NT2/D1 (cell line): Measurements from ENCODE around the gene AKAP13.

Experiments used
- DNase-seq: peaks from one replicate; pipeline ENCODE4 v3.0.0-alpha.2; 2011; ENCODE audit warnings: low read depth, low spot score
- H3K27me3 ChIP-seq: 2 replicates; pipeline ENCODE4 v1.6.0; 2011; ENCODE audit warnings: mild to moderate bottlenecking; ENCODE audit not compliant: insufficient read length, insufficient read depth
- H3K36me3 ChIP-seq: 2 replicates; pipeline ENCODE4 v1.6.1; 2011; ENCODE audit warnings: mild to moderate bottlenecking, low read length, mixed read lengths; ENCODE audit not compliant: insufficient read depth, insufficient read length
- H3K4me1 ChIP-seq: 2 replicates; pipeline ENCODE4 v1.5.1; 2011; ENCODE audit not compliant: insufficient read depth, insufficient read length
- H3K4me3 ChIP-seq: 2 replicates; pipeline ENCODE4 v1.5.1; 2011; ENCODE audit warnings: low read depth; ENCODE audit not compliant: insufficient read length
- H3K9ac ChIP-seq: 2 replicates; pipeline ENCODE4 v1.6.0; 2011; ENCODE audit warnings: low read depth; ENCODE audit not compliant: insufficient read length
- H3K9me3 ChIP-seq: 2 replicates; pipeline ENCODE4 v1.5.1; 2011; ENCODE audit warnings: mild to moderate bottlenecking, low read length; ENCODE audit not compliant: insufficient read depth
- SUZ12 ChIP-seq: IDR thresholded peaks from 2 replicates; pipeline ENCODE4 v1.6.1; 2011; ENCODE audit not compliant: insufficient read length, insufficient read depth; ENCODE audit errors: extremely low read depth
- YY1 ChIP-seq: IDR thresholded peaks from 2 replicates; pipeline ENCODE4 v1.6.1; 2011; ENCODE audit not compliant: insufficient read length, insufficient read depth
- ZNF274 ChIP-seq: IDR thresholded peaks from 2 replicates; pipeline ENCODE4 v1.6.1; 2011; ENCODE audit warnings: mild to moderate bottlenecking, low read depth, low read length

Gene AKAP13

DNA sequence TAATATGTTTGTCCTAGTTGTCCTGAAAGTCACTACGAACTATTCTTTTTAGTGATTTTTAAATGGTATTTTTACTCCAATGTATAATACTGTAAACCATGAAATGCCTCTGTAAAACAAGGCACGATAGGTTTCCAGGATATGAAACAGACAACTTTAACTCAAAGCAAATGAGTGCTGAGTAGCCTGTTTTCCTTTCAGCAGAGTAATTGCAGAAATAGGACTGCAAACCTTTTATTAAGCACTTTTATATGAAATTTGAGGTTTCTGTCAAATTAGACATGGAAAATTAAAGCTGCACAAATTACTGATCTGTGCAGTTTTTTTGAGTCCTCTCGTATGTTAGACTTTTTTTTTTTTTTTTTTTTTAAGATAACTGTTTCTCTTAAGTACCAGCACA lies 16.2 kb downstream of the AKAP13 start:
- H3K9ac ChIP-seq: no peak overlapping the region
- no peaks in the 10 kb centered on the region for H3K4me1 ChIP-seq
- H3K9me3 ChIP-seq: no peaks in the 10 kb centered on the region
- H3K4me3 ChIP-seq: no peak overlapping the region
- H3K36me3 ChIP-seq: no peaks in the 10 kb centered on the region
- no peaks in the 10 kb centered on the region for H3K27me3 ChIP-seq
- TF ChIP-seq YY1 (no peak), ZNF274 (no peak), SUZ12 (no peak)
- no peak for DNase-seq

DNA sequence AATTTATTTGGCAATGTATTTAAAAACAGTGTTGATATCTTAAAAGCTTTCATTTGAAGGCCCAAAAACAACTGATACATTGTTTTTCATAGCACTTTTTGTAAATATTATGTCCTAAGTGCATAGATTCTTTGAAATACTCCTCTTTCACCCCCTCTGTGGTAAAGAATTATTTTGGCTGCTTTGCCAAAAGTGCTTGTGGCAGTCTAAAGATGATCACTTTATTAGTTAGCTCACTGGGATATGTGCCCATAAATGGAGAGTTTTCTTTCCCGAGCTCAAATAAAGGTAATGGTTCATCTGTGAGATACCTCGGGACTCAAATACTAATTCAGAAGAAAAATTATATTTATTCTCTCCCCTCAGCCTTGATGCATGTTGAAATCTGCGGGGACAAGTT lies 16.7 kb downstream of the AKAP13 start:
- H3K27me3 ChIP-seq: no peaks in the 10 kb centered on the region
- no peak overlapping the region for H3K9ac ChIP-seq
- peaks cover 2% of the 10 kb centered on the region for H3K4me1 ChIP-seq
- H3K36me3 ChIP-seq: no peaks in the 10 kb centered on the region
- DNase-seq: no peak
- no peak for TF ChIP-seq ZNF274
- TF ChIP-seq SUZ12: no peak
- TF ChIP-seq YY1: no peak
- no peak overlapping the region for H3K4me3 ChIP-seq
- H3K9me3 ChIP-seq: no peaks in the 10 kb centered on the region

DNA sequence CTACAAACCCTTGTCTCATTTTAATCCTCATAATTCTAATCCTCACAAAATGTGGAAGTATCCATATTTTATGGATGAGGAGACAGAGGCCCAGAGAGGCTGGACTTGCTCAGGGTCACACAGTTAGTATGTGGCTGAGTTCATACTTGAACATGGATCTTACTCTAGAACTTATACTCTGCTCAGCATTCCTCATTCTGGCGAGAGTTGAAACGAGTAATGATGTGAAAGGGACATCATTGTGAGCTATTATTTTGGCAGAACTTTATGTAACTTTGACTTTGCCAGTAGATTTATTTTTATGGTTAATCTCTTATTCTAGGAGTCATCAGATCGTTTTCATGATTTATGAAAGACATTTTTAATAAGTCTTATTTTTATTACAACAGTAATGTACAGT lies 17.5 kb downstream of the AKAP13 start:
- Histone ChIP-seq H3K36me3 (no peaks in the 10 kb centered on the region), H3K9ac (no peak overlapping the region), H3K4me3 (no peak overlapping the region), H3K27me3 (no peaks in the 10 kb centered on the region), H3K4me1 (peaks cover 2% of the 10 kb centered on the region), H3K9me3 (no peaks in the 10 kb centered on the region)
- DNase-seq: no peak
- TF ChIP-seq YY1: no peak
- TF ChIP-seq ZNF274: no peak
- TF ChIP-seq SUZ12: no peak

DNA sequence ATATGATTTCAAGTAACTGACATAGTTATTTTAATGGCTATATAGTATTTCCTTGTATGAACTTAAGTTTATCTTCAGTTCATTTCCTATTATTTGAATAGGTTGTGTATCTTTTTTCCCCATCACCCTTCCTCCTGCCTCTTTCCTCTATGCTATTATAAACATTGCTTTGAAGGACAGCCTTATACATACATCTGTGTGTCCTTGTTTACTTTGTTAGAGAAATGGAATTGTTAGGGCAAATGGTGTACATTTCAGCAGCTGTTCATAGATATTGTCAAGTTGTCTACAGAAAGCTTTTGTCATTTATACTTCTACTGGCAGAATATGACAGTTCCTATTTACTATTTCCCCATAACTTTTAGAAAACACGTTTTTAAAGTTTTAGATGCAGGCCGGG lies 18.4 kb downstream of the AKAP13 start:
- no peak for DNase-seq
- TF ChIP-seq YY1: no peak
- TF ChIP-seq SUZ12: no peak
- TF ChIP-seq ZNF274: no peak
- Histone ChIP-seq H3K36me3 (no peaks in the 10 kb centered on the region), H3K9ac (no peak overlapping the region), H3K27me3 (no peaks in the 10 kb centered on the region), H3K4me3 (no peak overlapping the region), H3K4me1 (peaks cover 2% of the 10 kb centered on the region), H3K9me3 (no peaks in the 10 kb centered on the region)

DNA sequence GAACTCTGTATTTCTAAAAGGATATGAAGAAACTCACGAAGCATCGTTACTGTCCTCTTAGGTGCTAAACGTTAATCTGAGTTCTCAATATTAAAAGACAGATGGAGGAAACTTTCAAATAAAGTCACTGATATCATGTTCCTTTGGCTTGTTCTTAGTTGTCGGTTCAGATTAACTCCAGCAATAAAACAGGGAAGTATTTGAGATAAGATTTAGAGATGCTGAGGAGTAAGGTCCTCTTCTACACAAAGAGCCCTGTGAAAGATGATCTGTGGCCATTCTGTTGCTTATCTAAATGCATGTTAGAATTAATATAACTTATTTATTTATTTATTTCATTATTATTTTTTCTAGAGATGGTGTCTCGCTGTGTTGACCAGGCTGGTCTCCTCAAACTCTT lies 19.2 kb downstream of the AKAP13 start:
- peaks cover 2% of the 10 kb centered on the region for H3K4me1 ChIP-seq
- no peak for TF ChIP-seq SUZ12
- no peak for TF ChIP-seq ZNF274
- TF ChIP-seq YY1: no peak
- no peak overlapping the region for H3K9ac ChIP-seq
- H3K9me3 ChIP-seq: no peaks in the 10 kb centered on the region
- no peaks in the 10 kb centered on the region for H3K36me3 ChIP-seq
- DNase-seq: no peak
- H3K27me3 ChIP-seq: no peaks in the 10 kb centered on the region
- no peak overlapping the region for H3K4me3 ChIP-seq

DNA sequence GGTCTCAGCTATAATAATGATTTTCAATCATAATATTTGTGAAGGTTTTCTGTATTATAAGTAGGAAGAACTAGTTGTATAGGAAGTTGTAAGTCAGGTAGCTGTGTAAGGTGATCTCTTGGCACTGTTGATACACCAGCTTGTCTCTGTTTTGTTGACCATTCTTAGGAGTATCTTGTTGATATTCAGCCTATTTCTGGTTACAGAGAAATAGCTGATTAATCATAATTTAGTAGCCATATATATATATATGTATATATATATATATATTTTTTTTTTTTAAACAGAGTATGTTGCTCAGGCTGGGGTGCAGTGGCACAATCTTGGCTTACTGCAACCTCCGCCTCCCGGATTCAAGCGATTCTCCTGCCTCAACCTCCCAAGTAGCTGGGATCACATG lies 20.2 kb downstream of the AKAP13 start:
- peaks cover 2% of the 10 kb centered on the region for H3K4me1 ChIP-seq
- no peaks in the 10 kb centered on the region for H3K9me3 ChIP-seq
- H3K4me3 ChIP-seq: no peak overlapping the region
- H3K36me3 ChIP-seq: no peaks in the 10 kb centered on the region
- TF ChIP-seq YY1: no peak
- TF ChIP-seq SUZ12: no peak
- TF ChIP-seq ZNF274: no peak
- DNase-seq: no peak
- H3K27me3 ChIP-seq: no peaks in the 10 kb centered on the region
- no peak overlapping the region for H3K9ac ChIP-seq

DNA sequence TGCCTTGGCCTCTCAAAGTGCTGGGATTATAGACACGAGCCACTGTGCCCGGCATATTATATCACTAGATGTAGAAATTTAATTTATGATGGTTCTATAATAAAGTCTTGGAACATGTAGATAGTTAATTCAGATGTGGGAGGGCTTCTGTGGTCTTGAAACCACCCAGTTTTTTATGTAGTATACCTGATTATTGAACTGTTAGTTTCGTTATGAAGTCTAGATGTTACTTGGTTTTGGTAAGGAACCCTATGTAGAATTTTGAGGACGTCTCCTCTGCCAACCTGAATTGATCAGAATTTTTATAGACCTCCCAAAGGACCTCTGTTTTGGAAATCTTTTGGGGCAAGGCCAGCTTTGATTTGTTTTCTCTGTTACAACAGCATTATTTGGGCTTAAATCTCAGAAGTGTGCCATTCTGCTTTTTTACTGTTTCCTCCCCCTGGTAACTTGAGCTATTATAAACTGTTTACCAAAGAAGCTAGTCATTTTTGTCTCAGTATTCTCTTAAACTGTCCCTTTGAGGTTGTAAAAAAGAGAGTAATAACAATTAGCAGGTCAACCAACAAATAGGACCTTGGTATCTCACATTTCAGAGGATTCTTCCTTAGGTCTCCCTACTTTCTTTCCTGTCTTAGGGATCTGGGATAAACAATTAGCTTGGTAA lies 20.8 kb downstream of the AKAP13 start:
- no peak for DNase-seq
- H3K4me3 ChIP-seq: no peak overlapping the region
- H3K9ac ChIP-seq: no peak overlapping the region
- peaks cover 2% of the 10 kb centered on the region for H3K4me1 ChIP-seq
- H3K27me3 ChIP-seq: no peaks in the 10 kb centered on the region
- TF ChIP-seq SUZ12 (no peak), ZNF274 (no peak), YY1 (no peak)
- H3K9me3 ChIP-seq: no peaks in the 10 kb centered on the region
- H3K36me3 ChIP-seq: no peaks in the 10 kb centered on the region
